Measurements from ENCODE around the gene CDC42BPB.

DNA sequence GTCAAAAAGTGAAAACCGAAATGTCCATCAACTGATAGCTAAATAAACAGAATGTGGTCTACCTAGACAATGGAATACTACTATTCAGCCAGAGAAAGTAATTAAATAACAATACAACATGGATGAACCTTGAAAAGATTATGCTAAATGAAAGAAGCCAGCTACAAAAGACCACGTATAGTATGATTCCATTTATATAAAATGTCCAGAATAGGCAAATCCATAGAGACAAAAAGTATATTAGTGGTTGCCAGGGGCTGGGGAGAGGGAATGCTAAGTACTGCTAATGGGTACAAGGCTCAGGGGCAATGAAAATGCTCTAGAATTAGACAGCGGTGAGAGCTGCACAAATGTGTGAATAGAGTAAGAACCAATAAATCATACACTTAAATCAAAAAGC lies 29.9 kb downstream of the CDC42BPB start:
- TF ChIP-seq, protein P1, sequence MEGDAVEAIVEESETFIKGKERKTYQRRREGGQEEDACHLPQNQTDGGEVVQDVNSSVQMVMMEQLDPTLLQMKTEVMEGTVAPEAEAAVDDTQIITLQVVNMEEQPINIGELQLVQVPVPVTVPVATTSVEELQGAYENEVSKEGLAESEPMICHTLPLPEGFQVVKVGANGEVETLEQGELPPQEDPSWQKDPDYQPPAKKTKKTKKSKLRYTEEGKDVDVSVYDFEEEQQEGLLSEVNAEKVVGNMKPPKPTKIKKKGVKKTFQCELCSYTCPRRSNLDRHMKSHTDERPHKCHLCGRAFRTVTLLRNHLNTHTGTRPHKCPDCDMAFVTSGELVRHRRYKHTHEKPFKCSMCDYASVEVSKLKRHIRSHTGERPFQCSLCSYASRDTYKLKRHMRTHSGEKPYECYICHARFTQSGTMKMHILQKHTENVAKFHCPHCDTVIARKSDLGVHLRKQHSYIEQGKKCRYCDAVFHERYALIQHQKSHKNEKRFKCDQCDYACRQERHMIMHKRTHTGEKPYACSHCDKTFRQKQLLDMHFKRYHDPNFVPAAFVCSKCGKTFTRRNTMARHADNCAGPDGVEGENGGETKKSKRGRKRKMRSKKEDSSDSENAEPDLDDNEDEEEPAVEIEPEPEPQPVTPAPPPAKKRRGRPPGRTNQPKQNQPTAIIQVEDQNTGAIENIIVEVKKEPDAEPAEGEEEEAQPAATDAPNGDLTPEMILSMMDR (IDR thresholded peaks at IDR 0.05; ENCODE audit: insufficient read depth, low read depth, low read length), result no peak
- TF ChIP-seq EZH2 (IDR thresholded peaks at IDR 0.05; ENCODE audit: insufficient read depth, low read length), result no peak
